HG03378 (cell line): ENCODE data around the gene SZT2.
"Not testable (repeated sequence)": the region's sequence is repeated elsewhere in the genome, so short reads cannot be mapped to it uniquely, and the experiment has no call there.

Source experiments
- ATAC-seq: cut with Tn5 transposase; IDR thresholded peaks from one replicate; pipeline ENCODE4 v1.9.1; 2021; ENCODE audit warnings: mild to moderate bottlenecking, moderate library complexity; ENCODE audit not compliant: unreplicated experiment

Gene SZT2

GRCh38 chr1:43360616-43361015, 29.1 kb upstream of the SZT2 start:
- ATAC-seq, result no peak

DNA sequence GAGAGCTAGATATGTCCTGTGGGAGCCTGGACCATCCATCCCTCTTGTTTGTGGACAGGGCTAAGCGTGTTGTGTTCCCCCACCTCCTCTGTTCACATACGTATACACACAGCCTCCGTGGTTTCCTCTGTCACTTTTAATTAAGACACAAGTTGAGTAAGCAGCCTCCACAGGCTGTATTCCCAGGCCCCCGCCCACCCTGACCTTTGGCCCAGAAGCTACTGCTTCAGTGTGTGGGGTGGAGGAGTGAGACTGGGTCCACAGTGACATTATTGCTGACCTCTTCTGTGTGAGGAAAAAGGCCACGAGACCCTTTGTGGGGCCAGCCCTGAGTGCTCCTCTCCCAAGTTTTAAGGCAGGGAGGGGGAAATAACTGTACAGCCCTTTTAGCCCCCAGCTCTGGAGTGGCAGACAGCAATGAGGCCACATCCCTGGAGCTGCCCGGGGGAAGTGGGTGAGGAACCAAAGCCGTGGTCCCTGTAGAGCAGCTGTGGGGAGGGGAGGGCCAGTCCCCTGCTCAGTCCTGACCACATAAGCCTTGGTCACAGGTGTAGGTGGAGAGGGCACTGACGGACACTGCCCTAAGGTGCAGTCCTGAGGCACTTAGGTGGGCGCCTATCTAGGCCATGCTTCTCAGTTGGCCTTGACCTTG, 26.3 kb upstream of the SZT2 start:
- no peak for ATAC-seq

DNA sequence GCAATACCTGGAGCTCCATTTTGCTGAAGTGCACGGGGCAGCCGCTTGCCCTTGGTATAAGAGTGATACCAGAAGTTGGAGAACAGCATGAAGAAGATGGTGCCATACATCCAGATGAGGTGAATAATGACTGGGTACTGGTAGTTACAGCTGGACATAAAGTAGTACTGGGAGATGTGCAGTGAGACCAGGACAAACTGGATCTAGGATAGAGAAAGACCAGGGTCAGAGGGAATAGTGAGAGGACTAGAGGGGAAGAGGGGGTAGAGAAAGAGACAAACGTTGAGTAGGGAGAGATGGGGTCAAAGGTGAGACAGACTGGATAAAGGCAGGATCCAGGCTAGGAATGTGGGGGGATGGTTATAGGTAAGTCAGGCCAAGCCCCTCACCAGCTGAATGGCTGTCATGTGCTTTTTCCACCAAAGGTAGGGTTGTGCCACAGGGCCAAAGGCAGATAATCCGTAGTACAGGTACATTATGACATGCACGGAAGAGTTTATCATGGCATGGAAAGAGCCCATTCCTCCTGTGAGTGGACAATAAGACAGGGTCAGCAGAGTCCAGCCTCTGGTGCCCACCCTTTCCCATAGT, 25.7 kb upstream of the SZT2 start:
- ATAC-seq, result no peak

DNA sequence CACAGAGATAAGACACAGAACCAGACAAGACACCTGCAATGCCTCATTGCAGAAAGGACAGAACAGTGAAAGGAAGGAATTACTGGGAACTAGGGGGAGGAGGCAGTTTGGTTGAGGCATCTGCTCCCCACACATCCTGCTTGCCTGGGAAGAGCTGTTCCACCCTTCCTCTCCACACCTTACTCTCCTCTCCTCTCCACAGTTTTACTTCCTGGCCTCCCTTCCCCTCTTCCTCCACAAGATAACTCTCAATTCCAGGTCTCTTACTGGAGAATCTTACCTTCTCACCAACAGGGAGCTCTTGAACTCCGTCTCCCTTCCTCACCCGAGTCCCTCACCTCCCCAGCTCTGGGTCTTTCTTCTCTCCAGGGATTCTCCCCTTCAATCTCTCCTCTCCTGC, 24.0 kb upstream of the SZT2 start:
- no peak for ATAC-seq

DNA sequence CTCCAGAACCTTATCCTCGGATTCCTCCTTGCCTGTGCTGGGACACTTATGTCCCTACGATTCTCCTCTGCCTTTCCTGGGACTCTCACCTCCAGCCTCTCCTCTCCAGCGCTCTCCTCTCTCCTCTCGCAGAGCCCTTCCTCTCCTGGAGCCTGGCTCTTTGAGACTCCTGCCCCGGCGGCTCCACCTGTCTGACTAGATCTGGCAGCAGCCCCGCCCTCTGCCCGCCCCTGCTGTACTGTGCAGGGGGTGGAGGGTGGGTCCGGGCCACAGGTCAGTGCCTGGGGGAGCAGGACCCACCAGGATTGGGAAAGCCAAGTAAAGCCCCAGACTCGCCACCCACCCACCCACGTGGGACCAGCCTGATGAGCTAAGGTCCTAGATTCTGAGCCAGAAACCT, 23.5 kb upstream of the SZT2 start:
- ATAC-seq, result no peak

- ATAC-seq, result no peak
Observed at GRCh38 chr1:43366601-43367025, 23.1 kb upstream of the SZT2 start.

- peak; percentile 27 for ATAC-seq
Observed at GRCh38 chr1:43367026-43367903, 22.4 kb upstream of the SZT2 start.

- ATAC-seq, result peak; percentile 48
Observed at GRCh38 chr1:43367904-43368645, 21.6 kb upstream of the SZT2 start, which contains the start of gene ELOVL1. Gene ELOVL1, minus strand, starts transcription at chr1:43368011. Its CDS starts 2,402 bp downstream, at chr1:43365609.

GRCh38 chr1:43368646-43369020, 21.1 kb upstream of the SZT2 start:
- no peak for ATAC-seq

DNA sequence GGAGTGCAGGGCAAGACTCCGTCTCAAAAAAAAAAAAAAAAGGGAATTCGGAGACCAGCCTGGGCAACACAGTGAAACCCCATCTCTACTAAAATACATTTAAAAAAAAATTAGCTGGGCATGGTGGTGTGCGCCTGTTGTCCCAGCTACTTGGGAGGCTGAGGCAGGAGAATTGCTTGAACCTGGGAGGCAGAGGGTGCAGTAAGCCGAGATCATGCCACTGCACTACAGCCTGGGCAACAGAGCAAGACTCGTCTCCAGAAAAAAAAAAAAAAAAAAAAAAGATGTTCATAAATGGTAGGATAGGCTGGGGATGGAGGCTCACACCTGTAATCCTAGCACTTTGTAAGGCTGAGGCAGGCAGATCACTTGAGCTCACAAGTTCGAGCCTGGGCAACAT, 19.9 kb upstream of the SZT2 start:
- not testable (repeated sequence) for ATAC-seq

- ATAC-seq, result no peak
Observed at GRCh38 chr1:43370564-43370963, 19.1 kb upstream of the SZT2 start.

GRCh38 chr1:43372172-43372571, 17.5 kb upstream of the SZT2 start:
- ATAC-seq, result no peak

- ATAC-seq, result no peak
Observed at GRCh38 chr1:43373066-43373940, 16.4 kb upstream of the SZT2 start.

DNA sequence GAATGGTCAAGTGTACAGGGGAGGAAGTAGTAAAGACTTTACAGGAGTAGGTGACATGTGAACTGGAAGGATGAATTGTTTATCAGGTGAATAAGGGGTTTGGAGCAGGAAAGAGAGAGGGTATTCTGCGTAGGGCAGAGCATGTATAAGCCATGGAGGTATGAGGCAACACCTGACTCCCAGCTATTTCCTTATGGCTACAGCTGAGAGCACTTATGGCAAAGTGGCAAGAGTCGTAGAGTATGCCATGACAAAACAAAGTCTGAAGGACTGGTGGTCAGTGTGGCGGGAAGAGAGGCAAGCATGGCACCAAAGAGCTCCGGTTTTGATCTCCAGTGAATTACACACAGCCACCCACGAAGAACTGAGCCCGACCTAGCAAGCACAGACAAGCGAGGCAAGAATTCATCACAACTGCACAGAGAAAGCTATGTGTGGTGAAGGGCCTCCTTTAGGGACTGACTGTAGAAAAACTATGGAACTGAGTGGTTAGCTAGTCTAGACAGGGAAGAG, 12.9 kb upstream of the SZT2 start:
- ATAC-seq, result no peak

DNA sequence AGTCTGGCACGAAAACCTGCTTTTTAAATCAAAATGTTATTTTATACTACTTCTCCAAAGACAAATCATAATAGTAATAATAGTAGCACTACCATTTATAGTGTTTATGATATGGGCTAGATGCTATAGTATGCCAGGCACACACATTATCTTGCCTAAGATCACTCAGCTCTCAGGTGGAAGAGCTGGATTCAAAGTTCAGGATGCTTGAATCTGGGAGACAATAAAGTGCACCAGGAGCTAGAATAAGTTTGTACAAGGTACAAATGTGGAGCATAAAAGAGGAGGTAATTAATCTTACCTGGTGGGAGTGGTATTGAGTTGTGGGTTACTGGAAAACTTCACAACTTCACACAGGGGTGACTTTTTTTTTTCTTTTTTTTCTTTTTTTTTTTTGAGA, 11.9 kb upstream of the SZT2 start:
- no peak for ATAC-seq

DNA sequence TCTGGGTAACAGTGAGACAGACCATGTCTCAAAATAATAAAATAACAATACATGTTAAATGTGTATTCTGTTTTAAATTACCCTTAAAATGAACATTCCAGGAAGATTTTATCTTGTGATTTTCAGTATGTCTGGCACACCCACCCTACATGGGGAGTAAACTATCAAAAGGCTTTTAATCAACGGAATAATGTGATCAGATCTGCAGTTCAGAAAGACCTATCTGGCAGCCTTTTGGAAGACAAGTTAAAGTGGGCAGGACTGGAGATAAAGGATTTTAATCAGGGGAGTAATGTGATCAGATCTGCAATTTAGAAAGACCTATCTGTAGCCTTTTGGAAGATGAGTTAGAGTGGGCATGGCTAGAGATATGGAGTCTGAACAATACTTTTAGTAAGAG, 10.2 kb upstream of the SZT2 start:
- no peak for ATAC-seq

- no peak for ATAC-seq
Observed at GRCh38 chr1:43381612-43382011, 8.1 kb upstream of the SZT2 start.

DNA sequence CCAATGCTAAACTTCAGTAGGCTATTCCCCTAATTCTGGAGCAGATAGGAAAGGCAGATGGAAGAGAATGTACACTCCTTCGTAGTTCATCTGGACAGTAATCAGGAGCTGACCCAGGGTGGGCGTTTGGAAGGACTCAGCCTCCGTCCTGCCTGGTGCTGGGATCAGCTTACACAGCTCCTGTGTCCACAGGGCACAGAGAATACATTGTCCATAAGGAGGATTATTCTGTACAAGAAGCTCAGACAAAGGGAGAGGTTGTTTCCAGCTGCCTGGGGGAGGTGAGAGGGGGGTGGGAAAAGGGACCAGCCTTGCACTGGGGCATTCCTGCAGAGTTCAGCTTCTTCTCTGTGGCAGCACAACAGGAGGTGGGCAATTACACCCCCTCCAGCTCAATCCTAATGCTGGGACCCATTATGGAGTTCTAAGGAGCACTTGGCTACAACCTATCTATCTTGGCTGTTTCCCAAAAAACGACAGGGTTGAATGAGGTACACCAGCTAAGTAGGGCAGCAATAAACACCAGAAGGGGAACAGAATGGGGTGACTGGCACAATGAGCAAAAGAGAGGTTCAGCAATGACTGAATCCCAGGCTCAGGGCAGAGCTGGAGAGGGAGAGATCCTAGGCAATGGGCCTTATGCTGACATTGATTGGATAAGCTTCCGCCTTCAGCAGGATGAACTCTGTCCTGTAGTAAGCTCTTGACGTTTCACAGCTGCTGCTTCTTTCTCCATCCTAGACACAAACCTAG, 7.5 kb upstream of the SZT2 start:
- no peak for ATAC-seq

DNA sequence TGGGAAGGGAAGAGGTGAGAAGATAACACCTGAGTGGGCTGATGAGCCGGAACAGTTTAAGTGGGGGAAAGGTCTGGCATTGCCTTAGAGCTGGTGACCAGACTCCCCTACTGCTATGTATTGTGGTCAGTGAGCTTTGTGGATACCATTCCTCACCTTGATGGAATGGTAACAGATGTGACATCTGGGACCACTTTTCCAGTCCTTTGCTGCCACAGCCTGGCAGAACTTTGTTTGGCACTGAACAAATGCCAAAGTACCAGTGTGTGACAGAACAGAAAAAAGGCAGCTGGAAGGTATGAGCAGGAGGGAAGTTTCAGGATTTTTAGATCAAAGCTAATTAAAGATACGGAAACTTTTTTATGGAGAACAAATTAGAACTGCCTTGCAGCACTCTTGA, 6.2 kb upstream of the SZT2 start:
- no peak for ATAC-seq
